Mesothelial cell of epicardium (in vitro differentiated cells): Measurements from ENCODE around the gene MED17. TPM values are rescaled to one million over a fixed set of nuclear protein-coding genes. Genes with fewer than 3 reads are reported as not detected.
"Not testable (repeated sequence)": the region's sequence is repeated elsewhere in the genome, so short reads cannot be mapped to it uniquely, and the experiment has no call there.

Source experiments
- DNase-seq, 2 experiments: peaks; one replicate each; pipeline ENCODE4 v3.0.0; 2021; ENCODE audit warnings: low spot score in 2 of 2; ENCODE audit not compliant: unreplicated experiment in 2 of 2
- H3K27ac Mint-ChIP-seq: 2 replicates; pipeline ENCODE4 v1.8.0; 2021; ENCODE audit warnings: mixed read lengths
- H3K27me3 Mint-ChIP-seq: 2 replicates; pipeline ENCODE4 v1.8.0; 2021; ENCODE audit warnings: low read depth, mixed read lengths
- H3K36me3 Mint-ChIP-seq: 2 replicates; pipeline ENCODE4 v1.8.0; 2021; ENCODE audit warnings: mixed read lengths
- H3K4me1 Mint-ChIP-seq: 2 replicates; pipeline ENCODE4 v1.8.0; 2021; ENCODE audit warnings: mixed read lengths
- H3K4me3 Mint-ChIP-seq: 2 replicates; pipeline ENCODE4 v1.8.0; 2021; ENCODE audit warnings: mild to moderate bottlenecking, moderate library complexity, mixed read lengths
- H3K9me3 Mint-ChIP-seq: 2 replicates; pipeline ENCODE4 v1.8.0; 2021; ENCODE audit warnings: mixed read lengths
- CTCF ChIP-seq: fragments of 200-600 bp; sonication (generic); IDR thresholded peaks from one replicate; pipeline ENCODE4 v1.5.0; 2021; ENCODE audit warnings: antibody characterized with exemption; ENCODE audit not compliant: unreplicated experiment
- total RNA-seq: library from RNA; stranded (reverse); gene quantifications from 3 replicates; pipeline ENCODE4 v1.2.1, GENCODE V29; 2021

Gene MED17
- total RNA-seq, 1 donor from 2014 or later, result 55.5 TPM

GRCh38 chr11:93751001-93751400 is 33.1 kb upstream of the MED17 start:
- H3K27ac Mint-ChIP-seq, result no peak overlapping the region

GRCh38 chr11:93753241-93753640 is 30.8 kb upstream of the MED17 start:
- H3K4me1 Mint-ChIP-seq, result no peaks in the 10 kb centered on the region
- H3K36me3 Mint-ChIP-seq, result peaks cover 18% of the 10 kb centered on the region
- no peak overlapping the region for H3K4me3 Mint-ChIP-seq
- DNase-seq, result no peak
- no peaks in the 10 kb centered on the region for H3K27me3 Mint-ChIP-seq
- TF ChIP-seq CTCF, result no peak
- H3K9me3 Mint-ChIP-seq, result no peaks in the 10 kb centered on the region
- H3K27ac Mint-ChIP-seq, result no peak overlapping the region

More at GRCh38 chr11:93751001-93751400, 33.1 kb upstream of the MED17 start:
- no peak overlapping the region for H3K4me3 Mint-ChIP-seq
- H3K36me3 Mint-ChIP-seq, result peaks cover 5% of the 10 kb centered on the region
- no peaks in the 10 kb centered on the region for H3K4me1 Mint-ChIP-seq
- no peaks in the 10 kb centered on the region for H3K9me3 Mint-ChIP-seq
- DNase-seq, result no peak
- H3K27me3 Mint-ChIP-seq, result no peaks in the 10 kb centered on the region
- no peak for TF ChIP-seq CTCF

- no peaks in the 10 kb centered on the region for H3K9me3 Mint-ChIP-seq
- no peaks in the 10 kb centered on the region for H3K4me1 Mint-ChIP-seq
- H3K27me3 Mint-ChIP-seq, result no peaks in the 10 kb centered on the region
- no peak for DNase-seq
- peaks cover 28% of the 10 kb centered on the region for H3K36me3 Mint-ChIP-seq
- H3K27ac Mint-ChIP-seq, result no peak overlapping the region
- H3K4me3 Mint-ChIP-seq, result no peak overlapping the region
- no peak for TF ChIP-seq CTCF
These were observed 27.3 kb upstream of the MED17 start for GRCh38 chr11:93756748-93757147.

- DNase-seq, result no peak
- Mint-ChIP-seq H3K27ac (no peak overlapping the region), H3K4me3 (no peak overlapping the region), H3K4me1 (no peaks in the 10 kb centered on the region), H3K36me3 (peaks cover 27% of the 10 kb centered on the region), H3K27me3 (no peaks in the 10 kb centered on the region), H3K9me3 (no peaks in the 10 kb centered on the region)
- TF ChIP-seq CTCF, result no peak
These were observed 26.8 kb upstream of the MED17 start for GRCh38 chr11:93757301-93757700.

GRCh38 chr11:93757924-93758865 is 25.9 kb upstream of the MED17 start:
- DNase-seq, result no peak
- Mint-ChIP-seq H3K36me3 (peaks cover 28% of the 10 kb centered on the region), H3K9me3 (no peaks in the 10 kb centered on the region), H3K4me3 (no peak overlapping the region), H3K27me3 (no peaks in the 10 kb centered on the region), H3K4me1 (no peaks in the 10 kb centered on the region), H3K27ac (no peak overlapping the region)
- TF ChIP-seq CTCF, result no peak

GRCh38 chr11:93759123-93759522 is 25.0 kb upstream of the MED17 start:
- not testable (repeated sequence) for H3K27me3 Mint-ChIP-seq, DNase-seq, H3K4me3 Mint-ChIP-seq, H3K9me3 Mint-ChIP-seq, H3K27ac Mint-ChIP-seq, H3K4me1 Mint-ChIP-seq
- H3K36me3 Mint-ChIP-seq, result peaks cover 28% of the 10 kb centered on the region
